OCI-M1 (cell line): ENCODE results near the gene RFC1.
"Not testable (repeated sequence)": the region's sequence is repeated elsewhere in the genome, so short reads cannot be mapped to it uniquely, and the experiment has no call there.

Experiments used
- DNase-seq: peaks from one replicate; lab custom pipeline; 2025; lab: John Stamatoyannopoulos, UW

RFC1 gene

GRCh38 chr4:39305912-39306677, 60.1 kb downstream of the RFC1 start:
- DNase-seq, result peak; percentile 54

DNA sequence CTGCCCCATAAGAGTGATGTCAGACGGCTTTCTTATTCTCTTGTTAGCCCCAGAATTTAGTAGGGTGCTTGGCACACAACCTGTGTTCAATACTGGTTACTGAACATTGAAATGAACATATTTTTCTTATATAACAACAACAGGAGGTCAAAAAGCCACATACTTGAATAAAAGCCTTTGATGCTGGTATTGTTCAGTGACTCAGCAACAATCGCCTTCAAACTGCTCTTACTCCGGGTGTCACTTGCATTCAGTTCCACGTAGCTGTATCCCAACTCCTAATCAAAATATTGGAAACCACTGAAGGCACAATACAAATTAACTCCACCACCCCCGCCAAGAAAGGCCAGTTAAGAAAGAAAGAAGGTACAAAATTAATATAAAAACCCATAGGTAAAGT, 61.5 kb downstream of the RFC1 start:
- DNase-seq, result peak; percentile 37

DNA sequence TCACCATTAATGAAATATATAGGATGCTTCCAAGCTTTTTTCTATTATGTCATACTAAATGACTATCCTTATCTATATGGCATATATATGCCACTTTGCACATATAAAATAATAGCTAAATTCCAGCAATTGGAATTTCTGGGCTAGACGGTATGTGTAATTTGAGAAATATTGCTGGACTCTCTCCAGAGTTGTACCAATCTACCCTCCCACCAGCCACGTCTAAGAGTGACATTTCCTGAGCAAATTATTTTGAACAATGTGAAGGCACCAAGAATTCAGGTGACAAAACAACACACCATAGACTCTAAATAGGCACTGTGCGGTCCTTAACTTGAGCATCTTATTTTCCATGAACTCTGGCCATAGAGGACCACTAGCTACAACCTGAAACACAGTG, 62.3 kb downstream of the RFC1 start:
- DNase-seq, result no peak

GRCh38 chr4:39302901-39303300, 63.3 kb downstream of the RFC1 start:
- no peak for DNase-seq

GRCh38 chr4:39295784-39296183, 70.4 kb downstream of the RFC1 start:
- DNase-seq, result no peak

GRCh38 chr4:39292433-39292832, 73.7 kb downstream of the RFC1 start:
- not testable (repeated sequence) for DNase-seq

DNA sequence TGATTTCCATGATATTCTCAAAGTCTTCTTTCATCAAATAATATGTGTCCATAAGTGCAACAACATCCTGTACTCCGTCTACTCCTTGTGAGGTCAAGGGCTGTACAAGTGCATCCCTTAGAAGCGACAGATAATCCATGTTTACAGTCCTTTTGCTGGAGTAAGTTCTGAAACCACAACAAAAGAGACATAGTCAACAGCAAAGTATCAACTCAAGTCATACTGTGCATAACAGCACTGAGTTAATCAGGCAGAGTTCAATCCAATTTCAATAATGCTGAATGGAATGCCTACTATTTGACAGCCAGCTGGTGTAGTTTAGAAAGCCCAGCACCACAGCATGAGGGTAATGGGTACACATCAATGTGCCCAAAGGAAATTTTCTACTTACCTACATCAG, 74.5 kb downstream of the RFC1 start:
- DNase-seq, result no peak

GRCh38 chr4:39287223-39287622, 78.9 kb downstream of the RFC1 start:
- DNase-seq, result no peak

DNA sequence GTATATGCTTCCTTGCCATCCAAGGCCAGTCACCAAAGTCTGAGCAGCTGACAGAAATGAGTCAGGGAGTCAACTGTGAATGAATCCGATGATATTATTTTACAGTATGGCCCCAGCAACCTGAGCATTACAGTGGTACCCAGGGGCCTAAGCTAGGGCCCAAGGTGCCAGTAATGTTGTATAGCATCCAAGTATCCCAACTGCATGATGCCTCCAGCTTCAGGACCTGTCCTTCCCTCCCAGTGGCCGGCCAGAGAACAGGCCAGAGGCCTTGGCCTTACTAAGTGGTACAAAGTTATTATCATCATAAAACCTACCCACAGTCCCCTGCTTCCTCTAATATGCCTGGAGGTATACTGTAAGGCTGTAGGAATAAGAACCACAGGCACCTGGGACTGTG, 79.9 kb downstream of the RFC1 start:
- DNase-seq, result no peak

DNA sequence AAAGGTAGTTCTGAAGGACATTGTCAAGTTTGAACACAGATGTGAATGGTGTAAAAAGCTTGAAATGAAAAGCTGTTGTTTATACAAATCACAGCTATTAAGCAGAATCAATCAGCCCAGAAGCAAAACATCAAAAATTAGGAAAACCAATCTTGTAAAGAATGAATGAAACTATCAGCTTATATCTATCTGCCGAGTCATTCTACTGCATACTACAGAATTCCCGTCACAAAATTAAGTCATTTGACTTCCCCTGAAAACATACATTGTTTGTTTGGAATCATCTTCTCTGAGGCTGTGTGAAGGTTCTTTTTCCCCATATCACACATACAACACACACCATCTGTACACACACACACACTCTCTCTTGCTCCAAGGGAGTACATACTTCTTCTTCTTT, 80.3 kb downstream of the RFC1 start:
- DNase-seq, result no peak

DNA sequence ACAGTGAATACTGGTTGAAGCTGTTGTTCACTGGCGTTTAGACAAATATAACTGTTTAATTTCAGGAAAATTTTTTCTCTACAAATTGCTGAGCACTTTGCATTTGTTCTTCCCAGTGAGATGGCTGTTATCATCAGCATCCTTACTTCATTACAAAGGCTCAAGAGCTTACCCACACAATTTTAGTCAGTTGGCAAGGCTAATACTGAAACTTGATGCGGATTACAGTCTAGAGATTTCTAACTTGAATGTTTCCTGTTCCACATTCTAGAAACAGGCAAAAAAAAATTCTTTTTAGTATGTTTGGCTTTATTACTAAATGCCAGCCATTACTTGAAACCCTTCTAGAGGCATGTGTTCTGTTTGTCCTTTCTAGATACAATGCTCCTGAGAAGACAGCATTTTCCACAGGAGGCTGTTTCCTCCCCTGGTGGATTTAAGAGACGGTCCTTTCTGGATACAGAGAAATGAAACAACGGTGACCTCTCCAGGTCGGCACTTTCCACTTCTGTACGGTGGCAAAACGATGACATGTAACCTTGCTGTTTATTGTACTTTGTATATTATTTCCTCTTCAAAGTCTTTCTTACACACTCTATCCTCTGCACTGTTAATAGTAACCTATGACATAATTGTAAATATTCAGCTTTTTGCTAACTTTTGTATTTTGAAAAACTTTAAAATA, 80.9 kb downstream of the RFC1 start:
- no peak for DNase-seq

DNA sequence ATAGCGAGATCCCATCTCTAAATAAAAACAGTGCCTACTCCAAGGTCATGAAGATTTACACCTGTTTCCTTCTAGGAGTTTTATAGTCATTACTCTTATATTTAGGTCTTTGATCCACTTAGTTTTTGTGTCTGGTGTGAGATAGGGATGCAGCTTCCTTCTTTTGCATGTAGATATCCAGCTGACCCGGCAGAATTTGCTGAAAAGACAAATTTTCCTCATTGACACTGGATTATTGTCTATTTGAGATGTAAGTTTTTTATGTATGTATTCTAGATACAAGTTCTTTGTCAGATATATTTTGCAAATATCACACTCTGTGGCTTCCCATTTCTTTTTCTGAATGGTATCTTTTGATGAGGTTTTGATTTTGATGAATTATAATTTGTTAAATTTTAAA, 85.4 kb downstream of the RFC1 start:
- DNase-seq, result no peak

GRCh38 chr4:39279416-39279815, 86.7 kb downstream of the RFC1 start:
- no peak for DNase-seq

DNA sequence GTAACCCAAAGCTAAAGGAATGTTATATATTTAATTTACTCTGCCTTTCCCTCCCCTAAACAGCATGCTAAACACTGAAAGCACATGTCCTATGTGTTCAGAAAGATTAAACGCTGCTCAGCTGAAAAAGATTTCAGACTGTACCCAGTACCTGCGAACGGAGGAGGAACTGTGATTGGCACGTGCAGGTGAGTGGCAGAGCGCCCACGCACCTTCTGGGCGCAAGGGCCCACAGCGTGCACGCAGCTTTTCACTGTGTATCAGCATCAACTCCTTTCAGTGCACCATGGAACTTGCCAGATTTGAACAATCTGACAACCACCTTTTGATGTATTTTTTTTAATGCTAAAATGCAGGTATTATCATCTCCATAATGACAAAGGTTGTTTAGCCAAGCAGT, 87.7 kb downstream of the RFC1 start:
- DNase-seq, result no peak

DNA sequence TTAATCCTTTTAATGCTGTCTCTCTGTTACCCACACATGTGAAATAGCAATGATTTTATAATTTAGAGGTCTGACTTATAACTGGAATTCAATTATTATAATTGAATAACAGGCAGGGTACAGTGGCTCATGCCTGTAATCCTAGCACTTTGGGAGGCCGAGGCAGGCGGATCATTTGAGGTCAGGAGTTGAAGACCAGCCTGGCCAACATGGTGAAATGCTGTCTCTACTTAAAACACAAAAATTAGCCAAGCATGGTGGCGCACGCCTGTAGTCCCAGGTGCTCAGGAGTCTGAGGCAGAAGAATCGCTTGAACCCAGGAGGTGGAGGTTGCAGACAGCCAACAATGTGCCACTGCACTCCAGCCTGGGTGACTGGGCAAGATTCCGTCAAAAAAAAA, 88.5 kb downstream of the RFC1 start:
- DNase-seq, result not testable (repeated sequence)

DNA sequence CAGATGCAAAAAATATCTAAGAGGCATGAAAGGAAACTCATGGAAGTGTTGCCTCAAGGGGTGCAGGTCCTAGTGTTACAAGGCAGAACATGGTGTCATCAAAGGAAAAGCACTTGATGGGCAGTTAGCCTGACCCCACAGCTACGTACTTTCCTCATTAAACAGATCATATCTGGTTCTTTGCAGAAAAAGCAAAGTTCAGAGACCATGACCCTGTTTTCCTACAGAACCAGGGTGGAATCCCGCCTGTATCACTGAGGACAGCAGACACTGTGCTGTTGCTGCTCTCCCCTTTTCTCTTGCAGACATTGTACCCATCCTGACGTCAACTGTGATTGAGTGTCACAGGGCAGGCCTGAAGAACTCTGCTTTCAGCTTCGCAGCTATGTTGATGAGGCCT, 91.7 kb downstream of the RFC1 start:
- DNase-seq, result no peak

GRCh38 chr4:39263895-39264294, 102.3 kb downstream of the RFC1 start:
- DNase-seq, result no peak

GRCh38 chr4:39259571-39260330, 106.4 kb downstream of the RFC1 start:
- no peak for DNase-seq

DNA sequence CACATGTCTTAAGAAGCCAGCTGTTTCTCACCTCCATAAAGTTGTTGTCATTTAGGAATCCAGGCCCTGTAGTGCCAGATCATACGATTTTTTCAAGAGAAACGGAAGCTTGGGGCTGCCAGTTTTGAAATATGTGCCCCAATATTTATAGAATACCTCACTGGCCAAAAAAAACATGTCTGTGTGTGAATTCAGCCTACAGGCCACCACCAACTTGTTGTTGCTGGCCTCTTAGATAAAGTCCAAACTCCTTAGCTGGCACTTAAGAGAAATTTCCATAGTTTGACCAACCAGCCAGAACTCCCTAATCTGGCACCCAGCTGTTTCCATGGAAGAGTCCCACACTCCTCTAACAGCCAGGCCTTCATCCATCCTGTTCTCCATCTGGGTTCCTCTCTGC, 109.7 kb downstream of the RFC1 start:
- no peak for DNase-seq

DNA sequence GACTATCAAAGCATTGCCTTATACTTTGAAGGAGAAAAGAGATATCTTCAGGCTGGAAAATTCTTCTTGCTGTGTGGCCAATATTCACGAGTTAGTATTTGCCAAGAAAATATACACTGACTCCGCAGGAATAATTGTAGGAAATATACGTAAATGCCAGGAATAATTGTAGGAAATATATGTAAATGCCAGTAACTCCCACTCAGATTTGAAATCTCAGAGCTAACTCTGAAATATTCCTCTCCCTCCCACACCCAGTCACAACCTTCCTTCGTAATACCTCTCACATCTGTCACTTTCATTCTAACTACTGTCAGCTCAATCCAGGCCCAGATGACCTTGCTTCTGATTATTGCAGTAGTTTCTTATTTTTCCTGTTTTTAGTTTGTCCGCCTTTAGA, 110.3 kb downstream of the RFC1 start:
- DNase-seq, result no peak

- peak; percentile 12 for DNase-seq
These were observed 110.9 kb downstream of the RFC1 start for GRCh38 chr4:39255266-39255665.

DNA sequence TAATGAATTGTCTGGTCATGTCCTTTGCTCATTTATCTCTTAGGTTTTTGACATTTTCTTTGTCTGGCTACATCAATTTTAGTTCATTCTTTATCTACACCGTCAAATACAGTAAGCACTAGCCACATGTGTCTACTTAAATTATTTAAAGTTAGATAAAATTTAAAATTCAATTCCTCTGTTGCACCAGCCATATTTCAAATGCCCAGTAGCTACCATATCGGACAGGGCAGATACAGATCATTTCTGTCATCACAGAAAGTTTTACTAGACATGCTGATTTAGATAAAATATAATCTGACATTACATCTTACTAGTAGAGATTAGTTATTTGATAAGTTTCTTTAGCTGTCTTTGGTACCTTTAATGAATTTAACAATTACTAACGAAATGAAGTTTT, 122.7 kb downstream of the RFC1 start:
- DNase-seq, result no peak
